ENCODE measurements around the gene ACBD6. TPM values are rescaled to one million over a fixed set of nuclear protein-coding genes. Genes with fewer than 3 reads are reported as not detected.
"Not testable (repeated sequence)": the region's sequence is repeated elsewhere in the genome, so short reads cannot be mapped to it uniquely, and the experiment has no call there.

The ACBD6 gene, protein sequence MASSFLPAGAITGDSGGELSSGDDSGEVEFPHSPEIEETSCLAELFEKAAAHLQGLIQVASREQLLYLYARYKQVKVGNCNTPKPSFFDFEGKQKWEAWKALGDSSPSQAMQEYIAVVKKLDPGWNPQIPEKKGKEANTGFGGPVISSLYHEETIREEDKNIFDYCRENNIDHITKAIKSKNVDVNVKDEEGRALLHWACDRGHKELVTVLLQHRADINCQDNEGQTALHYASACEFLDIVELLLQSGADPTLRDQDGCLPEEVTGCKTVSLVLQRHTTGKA
- total RNA-seq: 56.8 and 72.2 TPM in 2 replicates

DNA sequence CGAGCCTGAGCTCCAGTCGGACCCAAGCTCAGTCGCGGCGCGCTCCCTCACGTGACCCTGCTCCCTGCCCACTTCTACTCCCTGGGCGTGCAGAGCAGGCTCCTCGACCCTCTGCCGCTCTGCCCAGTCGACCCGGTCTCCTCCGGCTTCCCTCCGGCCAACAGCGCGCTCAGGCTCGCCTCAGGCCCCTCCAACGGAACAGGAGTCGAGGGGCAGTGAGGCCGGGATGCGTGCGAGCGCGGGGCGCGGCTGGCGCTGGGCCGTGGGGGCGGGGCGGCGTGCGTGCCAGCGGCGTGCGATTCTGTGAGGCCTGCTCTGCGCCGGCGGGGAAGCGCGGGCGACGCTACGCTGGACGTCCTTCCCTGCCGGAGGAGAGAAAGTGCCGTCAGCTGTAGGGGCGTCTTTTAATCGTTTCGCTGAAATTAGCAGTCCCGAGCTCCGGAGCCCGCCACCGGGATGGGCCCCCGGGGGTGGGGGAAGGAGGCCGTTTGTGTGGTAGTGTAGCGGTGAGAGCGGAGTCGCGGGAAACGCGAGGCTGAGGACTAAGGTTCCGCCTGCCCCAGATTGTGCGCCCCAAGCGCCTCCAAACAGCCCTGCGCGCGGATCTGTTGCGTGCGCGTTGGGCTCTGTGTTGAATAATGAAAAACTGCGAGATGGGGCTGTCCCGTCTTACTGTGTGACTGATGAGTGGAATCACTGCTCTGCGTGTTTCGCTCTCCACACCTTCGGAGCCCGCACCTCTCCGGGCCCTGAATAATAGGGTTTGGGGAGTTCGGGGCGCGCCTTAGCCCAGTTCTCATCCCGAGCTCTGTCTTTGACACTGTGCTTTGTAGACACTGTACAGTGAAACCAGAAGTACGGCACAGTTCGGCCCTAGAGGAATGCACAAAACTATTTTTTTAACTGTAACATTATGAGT, at the start of gene ACBD6:
Gene ACBD6, minus strand, starts transcription at position 217 of the 919 bp plus-strand sequence. CDS start 311 bp downstream, outside the sequence.
- DNase-seq (ENCODE audit: extremely low read depth, low read depth, low spot score): no peak

DNA sequence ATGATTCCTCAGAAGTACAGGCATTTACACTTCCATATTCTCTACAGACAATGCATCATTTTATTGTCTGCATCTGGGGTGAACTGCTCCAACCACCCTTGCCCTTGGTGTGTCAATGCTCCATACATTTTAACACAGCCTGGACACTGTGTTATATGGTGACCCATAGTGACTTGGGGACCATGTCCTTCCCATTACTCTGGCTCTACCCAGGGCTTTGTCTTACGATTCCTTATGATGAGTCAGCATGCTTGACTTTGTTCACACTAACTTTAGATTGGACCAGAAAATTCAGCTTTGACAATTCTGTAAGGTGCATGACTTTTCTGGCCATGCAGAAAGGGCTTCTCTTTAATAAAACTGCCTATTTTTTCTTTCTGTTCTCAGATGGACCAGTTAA, 49.6 kb upstream of the ACBD6 start:
- no peak for DNase-seq (ENCODE audit: extremely low read depth, low read depth, low spot score)

- DNase-seq (ENCODE audit: extremely low read depth, low read depth, low spot score): no peak
Measured at GRCh38 chr1:180550241-180550640, 47.9 kb upstream of the ACBD6 start.

GRCh38 chr1:180549770-180550169, 47.4 kb upstream of the ACBD6 start:
- not testable (repeated sequence) for DNase-seq (ENCODE audit: extremely low read depth, low read depth, low spot score)

- no peak for DNase-seq (ENCODE audit: extremely low read depth, low read depth, low spot score)
Measured at GRCh38 chr1:180548686-180549317, 46.4 kb upstream of the ACBD6 start.

DNA sequence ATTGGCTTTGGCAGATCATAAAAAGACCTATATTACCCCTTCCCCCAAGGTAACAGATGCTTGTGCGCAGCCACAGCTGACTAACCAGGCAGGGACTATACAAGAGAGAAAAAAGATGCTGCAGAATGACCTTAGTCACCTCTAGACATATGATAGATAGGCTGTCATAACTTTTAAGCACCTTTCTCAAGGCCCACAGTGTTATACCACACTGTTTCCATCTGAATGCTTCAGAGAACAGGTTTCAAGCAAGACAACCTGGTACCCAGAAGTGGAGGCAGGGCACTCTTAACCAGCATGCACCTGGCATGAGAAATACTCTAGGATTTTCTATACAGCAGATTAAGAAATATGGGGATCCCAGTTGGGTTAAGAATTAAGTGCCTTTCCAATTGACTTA, 43.6 kb upstream of the ACBD6 start:
- no peak for DNase-seq (ENCODE audit: extremely low read depth, low read depth, low spot score)

GRCh38 chr1:180544050-180544449, 41.7 kb upstream of the ACBD6 start:
- no peak for DNase-seq (ENCODE audit: extremely low read depth, low read depth, low spot score)

- no peak for DNase-seq (ENCODE audit: extremely low read depth, low read depth, low spot score)
Measured at GRCh38 chr1:180542838-180543145, 40.4 kb upstream of the ACBD6 start.

GRCh38 chr1:180542113-180542837, 39.9 kb upstream of the ACBD6 start:
- DNase-seq (ENCODE audit: extremely low read depth, low read depth, low spot score): no peak

DNA sequence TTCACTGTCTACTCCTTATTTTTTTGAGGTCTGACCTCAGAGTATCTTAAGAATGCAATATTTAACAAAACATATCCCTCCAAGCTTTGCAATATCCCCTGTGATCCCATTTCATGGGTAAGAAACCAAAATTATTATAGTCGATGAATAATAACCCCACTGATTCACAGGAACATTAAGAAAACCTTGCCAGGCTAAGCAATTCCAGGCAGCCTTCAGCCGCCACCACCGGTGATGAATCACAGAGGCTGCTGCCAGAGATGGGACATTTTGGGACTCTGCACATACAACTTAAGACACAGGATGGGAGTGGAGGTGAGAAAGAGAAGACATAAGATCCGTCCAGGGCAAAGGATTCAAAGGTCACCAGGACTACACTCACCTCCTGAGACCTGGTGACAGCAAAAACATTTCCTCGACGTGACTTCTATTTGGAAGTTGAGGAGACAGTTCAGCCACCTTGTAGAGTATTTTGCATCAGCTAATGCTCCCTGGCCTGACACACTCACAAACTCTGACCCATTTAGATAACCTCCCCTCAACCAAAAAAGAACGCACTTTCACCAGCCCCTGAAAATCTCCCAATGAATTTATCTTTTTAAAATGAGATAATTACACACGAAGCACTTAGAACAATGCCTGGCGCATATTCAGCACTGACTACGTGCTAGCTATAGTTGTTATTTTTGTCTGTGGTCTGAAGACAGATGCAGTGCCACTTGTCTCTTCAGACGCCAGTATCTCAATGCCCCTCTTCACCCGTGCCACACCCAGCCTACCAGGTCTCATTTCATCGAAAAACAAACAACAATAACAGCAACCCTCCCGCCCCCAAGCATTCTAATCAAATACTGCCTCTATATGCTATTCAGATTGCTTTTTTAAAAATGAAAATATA, 38.6 kb upstream of the ACBD6 start:
- no peak for DNase-seq (ENCODE audit: extremely low read depth, low read depth, low spot score)

DNA sequence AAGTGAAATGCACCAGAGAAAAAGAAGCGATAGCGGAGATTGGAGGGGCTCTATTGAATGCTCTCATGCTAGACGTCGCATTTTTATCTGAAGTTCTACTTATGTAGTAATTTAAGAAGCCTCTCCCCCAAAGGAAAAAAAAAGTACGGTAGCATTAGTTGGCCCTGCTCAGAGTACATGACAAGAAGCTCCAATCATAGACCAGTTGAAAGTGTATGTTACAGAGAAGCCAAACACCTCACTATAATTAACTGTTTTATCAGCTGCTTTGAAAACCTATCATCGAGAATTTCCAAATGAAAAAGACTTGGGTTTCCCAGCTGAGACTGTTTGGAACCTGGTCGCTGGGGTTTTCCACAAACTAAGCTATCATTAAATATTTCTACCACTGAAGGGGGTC, 36.8 kb upstream of the ACBD6 start:
- DNase-seq (ENCODE audit: extremely low read depth, low read depth, low spot score): no peak

DNA sequence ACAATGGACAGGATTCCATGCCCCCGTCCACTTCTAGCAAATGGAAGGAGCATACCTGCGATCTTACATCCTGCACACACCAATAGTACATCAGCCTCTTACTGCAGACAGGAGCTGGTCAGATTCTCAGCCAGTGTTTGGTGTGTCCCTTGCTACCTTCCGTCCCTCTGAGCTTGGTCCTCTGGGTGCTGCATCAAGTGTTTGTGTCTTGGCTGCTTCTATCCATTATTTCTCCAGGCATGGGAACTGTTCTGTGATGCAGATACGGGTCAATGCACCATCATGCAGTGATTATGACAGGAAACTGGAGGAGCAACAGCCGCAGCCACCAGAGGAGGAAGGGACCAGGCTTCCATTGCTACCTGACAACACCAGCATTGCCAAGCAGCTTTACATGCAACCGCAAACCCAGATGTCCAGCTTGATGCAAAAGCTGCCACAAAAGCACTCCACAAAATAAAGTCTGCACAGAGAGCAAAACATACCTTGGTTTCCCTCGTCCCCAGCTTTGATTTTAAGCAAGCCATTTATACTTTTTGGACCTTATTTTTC, 34.5 kb upstream of the ACBD6 start:
- DNase-seq (ENCODE audit: extremely low read depth, low read depth, low spot score): no peak

- DNase-seq (ENCODE audit: extremely low read depth, low read depth, low spot score): no peak
Measured at GRCh38 chr1:180535418-180535999, 33.1 kb upstream of the ACBD6 start.

DNA sequence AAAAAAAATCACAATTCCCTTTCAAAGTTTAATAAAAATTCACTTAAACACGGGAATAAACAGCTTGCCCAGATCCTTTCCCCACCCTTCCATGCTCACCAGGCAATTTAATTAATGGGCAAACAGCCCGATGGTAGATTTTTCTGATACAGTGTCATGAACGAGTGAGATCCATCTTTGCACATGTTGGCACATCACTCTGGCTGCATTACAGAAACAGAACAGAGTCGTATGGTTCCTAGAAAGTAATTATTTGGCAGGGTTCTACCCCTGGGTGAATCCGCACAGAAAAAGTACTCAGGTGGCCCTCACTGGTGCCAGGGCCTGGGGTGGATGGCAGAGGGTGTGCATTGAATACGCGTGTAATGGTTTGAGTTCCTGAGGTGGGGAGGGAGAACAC, 31.8 kb upstream of the ACBD6 start:
- DNase-seq (ENCODE audit: extremely low read depth, low read depth, low spot score): no peak

- DNase-seq (ENCODE audit: extremely low read depth, low read depth, low spot score): peak; percentile 31
Measured at GRCh38 chr1:180533266-180533987, 31.1 kb upstream of the ACBD6 start.

DNA sequence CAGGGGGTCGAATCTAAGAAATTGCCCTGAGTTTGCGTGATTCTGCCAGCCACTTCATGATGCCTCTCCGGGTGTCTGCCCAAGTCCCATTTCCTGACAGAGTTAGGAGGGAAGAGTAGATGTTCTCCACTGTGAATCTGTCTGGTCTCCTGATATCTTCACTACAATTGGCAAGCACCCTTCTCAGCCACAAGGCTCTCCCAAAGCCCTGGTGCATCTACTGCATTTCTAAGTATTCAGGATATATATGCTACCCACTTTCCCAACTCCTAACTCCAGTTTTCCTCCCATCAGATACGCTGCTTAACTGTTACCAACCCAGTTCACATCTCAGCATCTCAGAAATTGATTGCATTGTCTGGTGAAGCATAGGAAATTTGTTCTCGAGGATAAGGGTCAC, 30.5 kb upstream of the ACBD6 start:
- no peak for DNase-seq (ENCODE audit: extremely low read depth, low read depth, low spot score)

DNA sequence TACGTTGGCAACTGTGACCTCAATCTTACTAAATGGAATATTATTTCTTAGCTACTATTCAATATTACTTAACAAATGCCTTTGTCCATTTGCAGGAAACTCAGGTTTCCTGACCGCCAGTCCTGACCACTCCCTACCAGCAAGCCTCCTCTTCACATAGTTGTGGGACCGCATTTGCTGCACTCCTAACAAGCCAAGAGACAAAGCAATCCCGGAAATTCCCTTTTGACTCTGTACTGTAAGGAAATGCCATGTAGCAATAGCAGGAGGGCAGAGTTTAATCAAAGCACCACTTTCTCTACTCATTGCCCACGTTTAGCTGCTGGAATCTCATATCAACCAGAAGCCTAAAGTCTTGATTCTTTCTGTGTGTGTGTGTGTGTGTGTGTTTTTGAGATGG, 28.1 kb upstream of the ACBD6 start:
- peak; percentile 65 for DNase-seq (ENCODE audit: extremely low read depth, low read depth, low spot score)

DNA sequence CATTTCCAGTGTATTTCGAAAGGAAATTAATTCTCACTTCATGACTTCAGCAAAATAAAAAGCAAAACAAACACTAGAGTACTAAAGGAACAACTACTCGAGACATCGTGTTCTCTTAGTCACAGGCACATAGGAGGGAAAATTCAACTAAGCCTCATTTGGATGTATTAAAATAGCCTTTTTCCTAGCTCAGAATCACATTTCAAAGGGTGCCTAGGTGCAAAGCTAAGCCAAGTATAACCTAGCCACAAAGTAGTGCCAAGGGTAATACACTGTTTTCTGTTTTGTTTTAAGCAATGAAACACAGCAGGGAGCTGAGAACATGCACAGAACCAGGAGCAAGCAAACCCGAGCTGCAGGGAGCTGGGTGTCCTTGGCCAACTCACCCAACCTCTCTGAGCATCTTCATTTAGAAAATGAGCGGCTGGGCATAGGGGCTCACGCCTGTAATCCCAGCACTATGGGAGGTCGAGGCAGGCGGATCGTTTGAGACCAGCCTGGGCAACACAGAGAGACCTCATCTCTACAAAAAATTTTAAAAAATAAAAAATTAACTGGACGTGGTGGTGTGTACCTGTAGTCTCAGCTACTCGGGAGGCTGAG, 26.6 kb upstream of the ACBD6 start:
- no peak for DNase-seq (ENCODE audit: extremely low read depth, low read depth, low spot score)
